ENCODE data around the gene ENO2. TPM values are rescaled to one million over a fixed set of nuclear protein-coding genes. Genes with fewer than 3 reads are reported as not detected.
"Not testable (repeated sequence)": the region's sequence is repeated elsewhere in the genome, so short reads cannot be mapped to it uniquely, and the experiment has no call there.

Gene ENO2
- total and polyA plus RNA-seq, 4 donors, result 1.1 to 3.1 (median 1.4) TPM

- TF ChIP-seq, protein P1, sequence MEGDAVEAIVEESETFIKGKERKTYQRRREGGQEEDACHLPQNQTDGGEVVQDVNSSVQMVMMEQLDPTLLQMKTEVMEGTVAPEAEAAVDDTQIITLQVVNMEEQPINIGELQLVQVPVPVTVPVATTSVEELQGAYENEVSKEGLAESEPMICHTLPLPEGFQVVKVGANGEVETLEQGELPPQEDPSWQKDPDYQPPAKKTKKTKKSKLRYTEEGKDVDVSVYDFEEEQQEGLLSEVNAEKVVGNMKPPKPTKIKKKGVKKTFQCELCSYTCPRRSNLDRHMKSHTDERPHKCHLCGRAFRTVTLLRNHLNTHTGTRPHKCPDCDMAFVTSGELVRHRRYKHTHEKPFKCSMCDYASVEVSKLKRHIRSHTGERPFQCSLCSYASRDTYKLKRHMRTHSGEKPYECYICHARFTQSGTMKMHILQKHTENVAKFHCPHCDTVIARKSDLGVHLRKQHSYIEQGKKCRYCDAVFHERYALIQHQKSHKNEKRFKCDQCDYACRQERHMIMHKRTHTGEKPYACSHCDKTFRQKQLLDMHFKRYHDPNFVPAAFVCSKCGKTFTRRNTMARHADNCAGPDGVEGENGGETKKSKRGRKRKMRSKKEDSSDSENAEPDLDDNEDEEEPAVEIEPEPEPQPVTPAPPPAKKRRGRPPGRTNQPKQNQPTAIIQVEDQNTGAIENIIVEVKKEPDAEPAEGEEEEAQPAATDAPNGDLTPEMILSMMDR (IDR thresholded peaks at IDR 0.05; ENCODE audit: low read depth, low read length, missing input control), result no peak
These were observed 29.8 kb upstream of the ENO2 start (continued) for GRCh38 chr12:6884539-6884938.

- H3K4me3 ChIP-seq (ENCODE audit: low read depth in 1 of 3, low read length in 3 of 3); H3K27ac ChIP-seq (ENCODE audit: low read depth in 1 of 2, low read length in 2 of 2); H3K9ac ChIP-seq (ENCODE audit: low read depth in 1 of 2, low read length in 2 of 2); H3K27me3 ChIP-seq (ENCODE audit: control insufficient read depth in 4 of 4, insufficient read depth in 4 of 4, low read length in 3 of 4); DNase-seq (ENCODE audit: low spot score); H3K36me3 ChIP-seq (ENCODE audit: control insufficient read depth in 4 of 4, insufficient read depth in 3 of 4, low read depth in 1 of 4, low read length in 3 of 4); H3K9me3 ChIP-seq (ENCODE audit: control insufficient read depth in 4 of 4, low read length in 3 of 4); H3K4me1 ChIP-seq (ENCODE audit: control insufficient read depth in 4 of 4, insufficient read depth in 4 of 4, low read length in 3 of 4): not testable (repeated sequence)
- WGBS, result 79% methylated on average over 12 of the region's 15 CpGs
These were observed 28.0 kb upstream of the ENO2 start for GRCh38 chr12:6886206-6886999.

- Histone ChIP-seq H3K9me3 (ENCODE audit: control insufficient read depth in 4 of 4, low read length in 3 of 4) (no peaks in the 10 kb centered on the region), H3K9ac (ENCODE audit: low read depth in 1 of 2, low read length in 2 of 2) (no peak overlapping the region), H3K27ac (ENCODE audit: low read depth in 1 of 2, low read length in 2 of 2) (no peak overlapping the region), H3K4me1 (ENCODE audit: control insufficient read depth in 4 of 4, insufficient read depth in 4 of 4, low read length in 3 of 4) (peaks cover 2 to 14% (median 8%) of the 10 kb centered on the region in 4 donors), H3K4me3 (ENCODE audit: low read depth in 1 of 3, low read length in 3 of 3) (no peak overlapping the region), H3K36me3 (ENCODE audit: control insufficient read depth in 4 of 4, insufficient read depth in 3 of 4, low read depth in 1 of 4, low read length in 3 of 4) (peaks cover 0 to 7% (median 3%) of the 10 kb centered on the region in 4 donors), H3K27me3 (ENCODE audit: control insufficient read depth in 4 of 4, insufficient read depth in 4 of 4, low read length in 3 of 4) (no peaks in the 10 kb centered on the region)
- 61% methylated on average over 8 of the region's 8 CpGs for WGBS
- TF ChIP-seq JUND (IDR thresholded peaks at IDR 0.05) (no peak), TAF1 (conservative IDR thresholded peaks at IDR 0.05) (no peak), RAD21 (IDR thresholded peaks at IDR 0.05) (no peak), GABPA (IDR thresholded peaks at IDR 0.05 in 1 of 2, conservative IDR thresholded peaks at IDR 0.05 in 1 of 2) (no peak), RXRA (IDR thresholded peaks at IDR 0.05) (no peak), ZBTB33 (IDR thresholded peaks at IDR 0.05) (no peak), FOXA2 (IDR thresholded peaks at IDR 0.05) (no peak), EGR1 (IDR thresholded peaks at IDR 0.05; ENCODE audit: low read depth in 2 of 2) (no peak), SP1 (IDR thresholded peaks at IDR 0.05) (no peak)
- TF ChIP-seq, protein P2, sequence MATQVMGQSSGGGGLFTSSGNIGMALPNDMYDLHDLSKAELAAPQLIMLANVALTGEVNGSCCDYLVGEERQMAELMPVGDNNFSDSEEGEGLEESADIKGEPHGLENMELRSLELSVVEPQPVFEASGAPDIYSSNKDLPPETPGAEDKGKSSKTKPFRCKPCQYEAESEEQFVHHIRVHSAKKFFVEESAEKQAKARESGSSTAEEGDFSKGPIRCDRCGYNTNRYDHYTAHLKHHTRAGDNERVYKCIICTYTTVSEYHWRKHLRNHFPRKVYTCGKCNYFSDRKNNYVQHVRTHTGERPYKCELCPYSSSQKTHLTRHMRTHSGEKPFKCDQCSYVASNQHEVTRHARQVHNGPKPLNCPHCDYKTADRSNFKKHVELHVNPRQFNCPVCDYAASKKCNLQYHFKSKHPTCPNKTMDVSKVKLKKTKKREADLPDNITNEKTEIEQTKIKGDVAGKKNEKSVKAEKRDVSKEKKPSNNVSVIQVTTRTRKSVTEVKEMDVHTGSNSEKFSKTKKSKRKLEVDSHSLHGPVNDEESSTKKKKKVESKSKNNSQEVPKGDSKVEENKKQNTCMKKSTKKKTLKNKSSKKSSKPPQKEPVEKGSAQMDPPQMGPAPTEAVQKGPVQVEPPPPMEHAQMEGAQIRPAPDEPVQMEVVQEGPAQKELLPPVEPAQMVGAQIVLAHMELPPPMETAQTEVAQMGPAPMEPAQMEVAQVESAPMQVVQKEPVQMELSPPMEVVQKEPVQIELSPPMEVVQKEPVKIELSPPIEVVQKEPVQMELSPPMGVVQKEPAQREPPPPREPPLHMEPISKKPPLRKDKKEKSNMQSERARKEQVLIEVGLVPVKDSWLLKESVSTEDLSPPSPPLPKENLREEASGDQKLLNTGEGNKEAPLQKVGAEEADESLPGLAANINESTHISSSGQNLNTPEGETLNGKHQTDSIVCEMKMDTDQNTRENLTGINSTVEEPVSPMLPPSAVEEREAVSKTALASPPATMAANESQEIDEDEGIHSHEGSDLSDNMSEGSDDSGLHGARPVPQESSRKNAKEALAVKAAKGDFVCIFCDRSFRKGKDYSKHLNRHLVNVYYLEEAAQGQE (IDR thresholded peaks at IDR 0.05), result no peak
- TF ChIP-seq, protein P3, sequence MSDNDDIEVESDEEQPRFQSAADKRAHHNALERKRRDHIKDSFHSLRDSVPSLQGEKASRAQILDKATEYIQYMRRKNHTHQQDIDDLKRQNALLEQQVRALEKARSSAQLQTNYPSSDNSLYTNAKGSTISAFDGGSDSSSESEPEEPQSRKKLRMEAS (IDR thresholded peaks at IDR 0.05), result no peak
- DNase-seq (ENCODE audit: low spot score), result no peak
These were observed 26.9 kb upstream of the ENO2 start for GRCh38 chr12:6887460-6887859.
